ENCODE results near the gene CCN6.

CCN6 gene

GRCh38 chr6:112054001-112054400, at the start of gene CCN6:
TSS of gene CCN6 (plus strand) at chr6:112054104. CDS start at chr6:112054358, 254 bp downstream.
- no peak for DNase-seq (ENCODE audit: low read depth in 3 of 3)

- DNase-seq (ENCODE audit: low read depth in 3 of 3), result no peak
Measured at GRCh38 chr6:112004201-112005012, 49.5 kb upstream of the CCN6 start.

- no peak for DNase-seq (ENCODE audit: low read depth in 3 of 3)
Measured at GRCh38 chr6:112005013-112005371, 48.9 kb upstream of the CCN6 start.

- DNase-seq (ENCODE audit: low read depth in 3 of 3), result no peak
Measured at GRCh38 chr6:112007254-112007653, 46.6 kb upstream of the CCN6 start.

GRCh38 chr6:112007805-112008204, 46.1 kb upstream of the CCN6 start:
- DNase-seq (ENCODE audit: low read depth in 3 of 3), result no peak

- no peak for DNase-seq (ENCODE audit: low read depth in 3 of 3)
Measured at GRCh38 chr6:112008482-112008881, 45.4 kb upstream of the CCN6 start.

- DNase-seq (ENCODE audit: low read depth in 3 of 3), result no peak
Measured at GRCh38 chr6:112010328-112010727, 43.6 kb upstream of the CCN6 start.

GRCh38 chr6:112013051-112013450, 40.9 kb upstream of the CCN6 start:
- DNase-seq (ENCODE audit: low read depth in 3 of 3), result no peak

GRCh38 chr6:112014483-112014882, 39.4 kb upstream of the CCN6 start:
- DNase-seq (ENCODE audit: low read depth in 3 of 3), result no peak

GRCh38 chr6:112015725-112016124, 38.2 kb upstream of the CCN6 start:
- no peak for DNase-seq (ENCODE audit: low read depth in 3 of 3)

GRCh38 chr6:112016320-112016719, 37.6 kb upstream of the CCN6 start:
- peak; percentile 46 to 68 (median 66) for DNase-seq (ENCODE audit: low read depth in 3 of 3)

- DNase-seq (ENCODE audit: low read depth in 3 of 3), result peak in 2 of 3 donors; percentile 35 to 51
Measured at GRCh38 chr6:112017169-112017568, 36.7 kb upstream of the CCN6 start.

GRCh38 chr6:112017760-112018537, 36.0 kb upstream of the CCN6 start:
- no peak for DNase-seq (ENCODE audit: low read depth in 3 of 3)

GRCh38 chr6:112018619-112019416, 35.1 kb upstream of the CCN6 start:
- no peak for DNase-seq (ENCODE audit: low read depth in 3 of 3)

- DNase-seq (ENCODE audit: low read depth in 3 of 3), result no peak
Measured at GRCh38 chr6:112019589-112019988, 34.3 kb upstream of the CCN6 start.

- no peak for DNase-seq (ENCODE audit: low read depth in 3 of 3)
Measured at GRCh38 chr6:112021691-112022310, 32.1 kb upstream of the CCN6 start.

- DNase-seq (ENCODE audit: low read depth in 3 of 3), result no peak
Measured at GRCh38 chr6:112022749-112023148, 31.2 kb upstream of the CCN6 start.

- DNase-seq (ENCODE audit: low read depth in 3 of 3), result no peak
Measured at GRCh38 chr6:112024464-112024863, 29.4 kb upstream of the CCN6 start.

- DNase-seq (ENCODE audit: low read depth in 3 of 3), result no peak
Measured at GRCh38 chr6:112026933-112027332, 27.0 kb upstream of the CCN6 start.

- no peak for DNase-seq (ENCODE audit: low read depth in 3 of 3)
Measured at GRCh38 chr6:112027942-112028674, 25.8 kb upstream of the CCN6 start.

Data from stimulated activated CD4-positive, alpha-beta T cell treated with anti-CD3 and anti-CD28 coated beads, TNF-alpha, amount 100 ng/mL, for 48 hours (primary cell).